GM21619 (cell line): Measurements from ENCODE around the gene OR12D1.
"Not testable (repeated sequence)": the region's sequence is repeated elsewhere in the genome, so short reads cannot be mapped to it uniquely, and the experiment has no call there.

Experiments
- ATAC-seq: cut with Tn5 transposase; IDR thresholded peaks from one replicate; pipeline ENCODE4 v1.9.1; 2021; ENCODE audit not compliant: unreplicated experiment

Gene OR12D1

DNA sequence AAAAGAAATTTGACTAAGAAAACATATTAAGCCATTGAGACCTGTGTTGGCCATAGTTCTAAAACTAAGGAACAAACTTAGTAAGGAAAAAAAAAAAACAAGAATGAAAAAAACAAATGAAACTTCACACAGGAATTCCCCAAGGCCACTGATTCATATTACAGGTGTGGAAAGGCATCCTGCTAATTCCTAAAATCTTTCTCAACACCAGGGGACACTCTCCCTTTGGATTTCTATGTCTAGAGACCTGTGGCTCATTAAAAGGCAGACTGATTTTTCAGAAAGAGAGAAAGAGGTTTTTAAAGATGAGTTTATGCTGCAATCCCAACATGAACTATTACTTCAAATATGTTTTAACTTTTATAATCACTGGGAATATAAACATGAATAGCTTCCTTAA, at the start of gene OR12D1:
TSS of gene OR12D1 (plus strand) at position 341 of the 400 bp plus-strand sequence.
- no peak for ATAC-seq

GRCh38 chr6:29368765-29369164, 46.0 kb upstream of the OR12D1 start, which contains the start of gene OR5V1:
TSS of gene OR5V1 (minus strand) at chr6:29368865. CDS start at chr6:29356195, 12,670 bp downstream.
- no peak for ATAC-seq

DNA sequence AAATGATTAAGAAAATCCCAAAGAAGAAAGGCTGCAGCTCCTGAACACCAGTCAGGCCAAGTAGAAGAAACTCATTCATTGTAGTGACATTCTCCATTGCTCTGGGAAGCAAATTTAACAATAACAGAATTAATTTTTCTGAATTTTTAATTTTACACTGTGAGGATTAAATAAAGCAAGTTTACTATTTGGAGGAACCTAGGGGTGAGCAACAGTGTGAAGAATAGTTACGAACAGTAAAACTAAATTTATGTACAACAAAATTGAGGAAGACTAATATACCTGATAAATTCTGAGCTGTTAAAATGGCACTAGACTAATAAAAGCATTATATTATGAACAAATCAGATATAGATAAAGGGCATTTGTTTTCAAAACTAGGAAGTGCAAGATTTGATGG, 39.5 kb upstream of the OR12D1 start, which contains the start of gene OR12D3:
TSS of gene OR12D3 (minus strand) at position 101 of the 400 bp plus-strand sequence. CDS start at position 97, 4 bp downstream.
- no peak for ATAC-seq

GRCh38 chr6:29376003-29376402, 38.7 kb upstream of the OR12D1 start:
- ATAC-seq = no peak

DNA sequence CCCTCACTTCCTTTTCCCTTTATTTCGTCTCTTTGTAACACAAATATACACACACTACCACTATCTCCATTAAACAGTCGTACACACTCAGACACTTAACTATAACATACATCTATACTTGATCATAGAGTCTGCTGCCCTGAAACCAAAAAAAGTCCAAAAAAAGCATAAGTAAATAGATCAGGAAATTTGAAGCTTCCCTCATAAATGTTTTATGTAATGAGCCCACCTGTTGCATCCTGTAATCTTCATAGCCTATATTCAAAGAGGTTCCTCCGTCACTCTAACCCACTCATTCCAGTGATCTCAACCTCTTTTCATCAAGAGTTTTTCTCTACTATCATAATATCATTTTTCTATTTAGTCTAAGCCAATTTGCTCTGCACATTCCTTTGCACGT, 26.2 kb upstream of the OR12D1 start:
- ATAC-seq = no peak

DNA sequence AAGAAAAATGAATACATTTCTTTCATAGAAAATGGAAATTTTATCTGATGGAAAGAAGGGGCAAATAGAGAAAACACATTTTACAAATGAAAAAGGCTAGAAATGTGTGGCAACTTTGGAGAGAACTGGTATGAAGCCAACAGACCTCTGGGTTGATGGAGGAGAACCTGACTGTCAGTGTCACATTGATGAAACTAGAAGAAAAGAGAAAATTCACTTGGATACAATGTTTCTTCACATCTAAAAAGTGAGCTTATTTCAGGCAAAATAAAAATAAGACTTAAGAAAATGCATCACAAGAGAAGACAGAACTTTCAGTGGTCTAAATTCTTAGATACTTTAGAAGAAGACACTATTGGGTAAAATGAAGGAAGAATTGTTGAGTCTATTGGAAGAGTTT, 19.4 kb upstream of the OR12D1 start, which contains the start of gene OR12D2:
TSS of gene OR12D2 (plus strand) at position 301 of the 400 bp plus-strand sequence. CDS start 1,069 bp downstream, outside the sequence.
- no peak for ATAC-seq

- ATAC-seq = no peak
Measured at GRCh38 chr6:29399525-29399924, 15.2 kb upstream of the OR12D1 start.

- ATAC-seq = no peak
Measured at GRCh38 chr6:29403801-29404200, 10.9 kb upstream of the OR12D1 start.

GRCh38 chr6:29419516-29419915, 4.8 kb downstream of the OR12D1 start:
- ATAC-seq = no peak

GRCh38 chr6:29424168-29424567, 9.4 kb downstream of the OR12D1 start:
- ATAC-seq = no peak

- no peak for ATAC-seq
Measured at GRCh38 chr6:29424575-29424974, 9.8 kb downstream of the OR12D1 start.

DNA sequence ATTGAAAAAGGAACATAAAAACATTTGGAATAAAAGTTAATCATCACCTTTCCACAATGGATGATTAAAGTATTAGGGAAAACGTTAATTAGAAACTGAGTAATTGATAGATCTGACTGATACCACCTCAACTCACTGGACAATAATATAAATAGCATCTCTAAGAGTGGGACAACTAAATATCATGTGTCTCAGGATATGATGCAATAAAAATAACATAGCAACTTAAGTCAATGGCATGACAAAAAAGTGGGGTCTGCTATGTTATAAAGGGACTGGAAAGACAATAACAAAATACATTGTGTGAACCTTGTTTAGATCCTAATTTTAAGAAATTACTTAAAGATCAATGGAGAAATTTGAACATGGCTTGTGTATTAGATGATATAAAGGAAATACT, 10.3 kb downstream of the OR12D1 start:
- ATAC-seq = no peak

GRCh38 chr6:29426654-29427053, 11.9 kb downstream of the OR12D1 start:
- no peak for ATAC-seq

- not testable (repeated sequence) for ATAC-seq
Measured at GRCh38 chr6:29436730-29437129, 22.0 kb downstream of the OR12D1 start.

- no peak for ATAC-seq
Measured at GRCh38 chr6:29439006-29439405, 24.3 kb downstream of the OR12D1 start, which contains the start of gene OR10C1. TSS of gene OR10C1 (plus strand) at chr6:29439306. CDS start at chr6:29440016, 710 bp downstream.

- no peak for ATAC-seq
Measured at GRCh38 chr6:29442719-29443118, 28.0 kb downstream of the OR12D1 start.

- ATAC-seq = not testable (repeated sequence)
Measured at GRCh38 chr6:29444031-29444430, 29.3 kb downstream of the OR12D1 start.

DNA sequence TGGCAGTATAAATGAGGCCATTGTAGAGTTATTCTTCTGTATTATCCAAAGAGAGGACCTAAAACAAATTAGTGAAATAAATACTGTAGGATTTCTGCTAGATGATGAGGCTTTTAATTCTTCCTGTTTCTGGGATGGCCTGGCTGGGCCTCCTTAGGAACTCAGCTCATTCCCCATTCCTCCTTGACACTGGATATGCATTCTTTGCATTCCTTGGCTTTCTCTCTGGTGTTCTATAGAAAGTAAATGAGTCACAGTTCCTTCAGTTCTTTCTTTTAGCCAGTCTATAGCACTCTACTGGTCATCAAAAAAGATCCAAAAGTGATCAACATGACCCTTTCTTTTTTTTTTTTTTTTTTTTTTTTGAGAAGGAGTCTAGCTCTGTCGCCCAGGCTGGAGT, 32.9 kb downstream of the OR12D1 start:
- ATAC-seq = no peak

- no peak for ATAC-seq
Measured at GRCh38 chr6:29451471-29452193, 36.9 kb downstream of the OR12D1 start.

DNA sequence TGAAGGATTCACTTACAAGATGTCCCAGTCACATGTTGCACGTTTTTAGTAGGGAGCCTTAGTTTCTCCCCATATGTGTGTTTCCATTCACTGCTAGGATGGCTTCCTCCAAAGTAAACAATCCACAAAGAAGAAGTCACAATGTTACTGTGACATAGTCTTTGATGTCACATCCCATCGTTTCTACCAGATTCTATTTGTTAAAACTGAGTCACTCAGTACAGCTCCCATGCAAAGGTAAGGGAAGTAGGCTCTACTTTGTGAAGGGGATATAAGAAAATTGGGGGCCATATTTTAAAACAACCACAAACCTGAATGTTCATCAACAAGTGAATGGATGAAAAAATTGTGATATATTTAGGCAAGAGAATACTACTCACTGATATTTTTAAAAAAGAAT, 42.2 kb downstream of the OR12D1 start, which contains the start of the genes OR11A1 and OR2H1:
TSS of gene OR11A1 (minus strand) at position 101 of the 400 bp plus-strand sequence. CDS start 29,430 bp downstream, outside the sequence.
TSS of gene OR2H1 (plus strand) at position 185 of the 400 bp plus-strand sequence. CDS start 4,615 bp downstream, outside the sequence.
- no peak for ATAC-seq

- ATAC-seq = no peak
Measured at GRCh38 chr6:29461021-29461814, 46.5 kb downstream of the OR12D1 start.
